Lower leg skin (tissue), 3 donors: ENCODE measurements around the gene ALG6.

Experiments
- CTCF ChIP-seq, 3 donors: fragments of 450-650 bp; IDR thresholded peaks; one replicate each; pipeline ENCODE4 v1.5.1; 2016; ENCODE audit warnings: antibody characterized with exemption in 3 of 3, mild to moderate bottlenecking in 3 of 3, moderate library complexity in 2 of 3
- POLR2A ChIP-seq, 2 donors: fragments of 450-650 bp; IDR thresholded peaks; one replicate each; pipeline ENCODE4 v1.6.1; 2016 to 2017; ENCODE audit warnings: antibody characterized with exemption in 2 of 2, mild to moderate bottlenecking in 1 of 2, moderate library complexity in 1 of 2

- TF ChIP-seq CTCF (IDR thresholded peaks at IDR 0.05) (no peak), POLR2A (IDR thresholded peaks at IDR 0.05) (no peak)
Measured at GRCh38 chr1:63411066-63411465, 43.6 kb downstream of the ALG6 start.
